Caco-2 (cell line): Measurements from ENCODE around the gene ATP2C1. TPM values are rescaled to one million over a fixed set of nuclear protein-coding genes. Genes with fewer than 3 reads are reported as not detected.
"Not testable (repeated sequence)": the region's sequence is repeated elsewhere in the genome, so short reads cannot be mapped to it uniquely, and the experiment has no call there.

Experiments
- BruUV-seq: library from RNA; stranded (reverse); fragments of 400-500 nt; replicated peaks from 2 replicates; lab custom pipeline; 2021; lab: Mats Ljungman, UMichigan
- CTCF ChIA-PET: fragments of 300-600 bp; sonication (Branson Sonifier 250); formaldehyde crosslinking; loops from one replicate; lab custom pipeline; 2022; ENCODE audit warnings: antibody characterized with exemption; lab: Charles Lee
- POLR2A ChIA-PET: fragments of 300-600 bp; sonication (Branson Sonifier 250); formaldehyde crosslinking; loops from one replicate; lab custom pipeline; 2022; ENCODE audit warnings: antibody characterized with exemption; lab: Charles Lee
- DNase-seq, 2 experiments: peaks; one replicate each; pipeline versions ENCODE4 v3.0.0 to v3.0.0-alpha.2; 2020 to 2022
- H3K27me3 ChIP-seq: replicated peaks from 2 replicates; pipeline ENCODE4 v1.6.0; 2011; ENCODE audit warnings: low read length; ENCODE audit not compliant: control insufficient read depth, insufficient read depth
- H3K36me3 ChIP-seq: 2 replicates; pipeline ENCODE4 v1.5.1; 2011; ENCODE audit warnings: low read length; ENCODE audit not compliant: control insufficient read depth, insufficient read depth
- H3K4me1 ChIP-seq: fragments of 250-450 bp; sonication (Bioruptor Pico); 2 replicates; pipeline ENCODE4 v1.5.1; 2020; ENCODE audit warnings: mild to moderate bottlenecking
- H3K4me3 ChIP-seq: 2 replicates; pipeline ENCODE4 v1.5.1; 2011; ENCODE audit warnings: low read depth, mild to moderate bottlenecking, control low read depth, low read length
- H3K9me3 ChIP-seq: fragments of 250-450 bp; sonication (Bioruptor Pico); 2 replicates; pipeline ENCODE4 v1.5.1; 2020; ENCODE audit warnings: mild to moderate bottlenecking, moderate library complexity
- H3K27ac Mint-ChIP-seq: one replicate; pipeline ENCODE4 v1.8.0; 2022; ENCODE audit warnings: mixed read lengths; ENCODE audit not compliant: unreplicated experiment
- H3K27me3 Mint-ChIP-seq: one replicate; pipeline ENCODE4 v1.8.0; 2022; ENCODE audit warnings: mixed read lengths; ENCODE audit not compliant: insufficient read depth, unreplicated experiment
- H3K36me3 Mint-ChIP-seq: one replicate; pipeline ENCODE4 v1.8.0; 2022; ENCODE audit warnings: mild to moderate bottlenecking, mixed read lengths; ENCODE audit not compliant: insufficient read depth, unreplicated experiment
- H3K4me1 Mint-ChIP-seq: one replicate; pipeline ENCODE4 v1.8.0; 2022; ENCODE audit warnings: low read depth, mixed read lengths; ENCODE audit not compliant: unreplicated experiment
- H3K4me3 Mint-ChIP-seq: one replicate; pipeline ENCODE4 v1.8.0; 2022; ENCODE audit warnings: mild to moderate bottlenecking, moderate library complexity, mixed read lengths; ENCODE audit not compliant: unreplicated experiment
- H3K9me3 Mint-ChIP-seq: one replicate; pipeline ENCODE4 v1.8.0; 2022; ENCODE audit warnings: mixed read lengths; ENCODE audit not compliant: unreplicated experiment
- intact Hi-C: fragments of 100-400 bp; cut with micrococcal nuclease; formaldehyde crosslinking; loops from one replicate; pipeline ENCODE4 v1.10.0; 2022; ENCODE audit not compliant: unreplicated experiment
- total RNA-seq: library from RNA; stranded (reverse); gene quantifications from 2 replicates; pipeline ENCODE4 v1.2.3, GENCODE V29; 2022
- TF ChIP-seq, protein P1 (sequence below), 2 experiments: fragments of 200-600 bp in 1 of 2; IDR thresholded peaks; 1 replicate in 1 of 2; 2 replicates in 1 of 2; pipeline versions ENCODE4 v1.5.1 to v1.8.0; 2011 to 2022; ENCODE audit warnings: antibody characterized with exemption in 1 of 2, control low read depth in 1 of 2, inconsistent platforms in 1 of 2, low read depth in 1 of 2, low read length in 1 of 2, mild to moderate bottlenecking in 1 of 2, moderate library complexity in 1 of 2; ENCODE audit not compliant: insufficient read depth in 1 of 2, severe bottlenecking in 1 of 2, unreplicated experiment in 1 of 2

ATP2C1 gene
- total RNA-seq, 1 experiment from 2014 or later, result 64.9 TPM

- CTCF ChIA-PET, result no interaction called here
- peak in 1 of 2 experiments; percentile 2 for DNase-seq
These were observed 36.4 kb upstream of the ATP2C1 start for GRCh38 chr3:130857336-130858026.

DNA sequence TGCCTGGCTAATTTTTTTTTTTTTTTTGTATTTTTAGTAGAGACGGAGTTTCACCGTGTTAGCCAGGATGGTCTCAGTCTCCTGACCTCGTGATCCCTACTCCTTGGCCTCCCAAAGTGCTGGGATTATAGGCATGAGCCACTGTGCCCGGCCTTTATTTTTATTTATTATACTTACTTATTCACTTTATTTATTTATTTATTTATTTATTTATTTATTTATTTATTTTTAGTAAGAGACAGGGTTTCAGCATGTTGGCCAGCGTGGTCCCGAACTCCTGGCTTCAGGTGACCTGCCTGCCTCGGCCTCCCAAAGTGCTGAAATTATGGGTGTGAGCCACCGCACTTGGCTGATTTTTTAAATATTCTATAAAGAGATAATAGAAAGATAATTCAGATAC lies 31.8 kb upstream of the ATP2C1 start:
- H3K4me3 ChIP-seq, intact Hi-C loops, H3K4me3 Mint-ChIP-seq, H3K36me3 ChIP-seq, DNase-seq, H3K4me1 ChIP-seq, BruUV-seq, POLR2A ChIA-PET, H3K27me3 ChIP-seq, H3K27ac Mint-ChIP-seq, H3K9me3 ChIP-seq, H3K9me3 Mint-ChIP-seq, H3K4me1 Mint-ChIP-seq, CTCF ChIA-PET, H3K27me3 Mint-ChIP-seq, H3K36me3 Mint-ChIP-seq: not testable (repeated sequence)

More at GRCh38 chr3:130857336-130858026, 36.4 kb upstream of the ATP2C1 start:
- no peaks in the 10 kb centered on the region for H3K4me1 Mint-ChIP-seq
- Histone ChIP-seq H3K4me1 (peaks cover 5% of the 10 kb centered on the region; the same call in 1 of the 2 replicates), H3K27me3 (no peaks in the 10 kb centered on the region), H3K9me3 (no peaks in the 10 kb centered on the region), H3K36me3 (no peaks in the 10 kb centered on the region), H3K4me3 (no peak overlapping the region)
- no peaks in the 10 kb centered on the region for H3K36me3 Mint-ChIP-seq
- no peak overlapping the region for H3K27ac Mint-ChIP-seq
- POLR2A ChIA-PET, result no interaction called here
- peaks cover 2% of the 10 kb centered on the region for H3K27me3 Mint-ChIP-seq
- no peak overlapping the region for H3K4me3 Mint-ChIP-seq
- BruUV-seq, result no TSS peak
- H3K9me3 Mint-ChIP-seq, result no peaks in the 10 kb centered on the region
- intact Hi-C loops, result no loop called here
- TF ChIP-seq, protein P1, sequence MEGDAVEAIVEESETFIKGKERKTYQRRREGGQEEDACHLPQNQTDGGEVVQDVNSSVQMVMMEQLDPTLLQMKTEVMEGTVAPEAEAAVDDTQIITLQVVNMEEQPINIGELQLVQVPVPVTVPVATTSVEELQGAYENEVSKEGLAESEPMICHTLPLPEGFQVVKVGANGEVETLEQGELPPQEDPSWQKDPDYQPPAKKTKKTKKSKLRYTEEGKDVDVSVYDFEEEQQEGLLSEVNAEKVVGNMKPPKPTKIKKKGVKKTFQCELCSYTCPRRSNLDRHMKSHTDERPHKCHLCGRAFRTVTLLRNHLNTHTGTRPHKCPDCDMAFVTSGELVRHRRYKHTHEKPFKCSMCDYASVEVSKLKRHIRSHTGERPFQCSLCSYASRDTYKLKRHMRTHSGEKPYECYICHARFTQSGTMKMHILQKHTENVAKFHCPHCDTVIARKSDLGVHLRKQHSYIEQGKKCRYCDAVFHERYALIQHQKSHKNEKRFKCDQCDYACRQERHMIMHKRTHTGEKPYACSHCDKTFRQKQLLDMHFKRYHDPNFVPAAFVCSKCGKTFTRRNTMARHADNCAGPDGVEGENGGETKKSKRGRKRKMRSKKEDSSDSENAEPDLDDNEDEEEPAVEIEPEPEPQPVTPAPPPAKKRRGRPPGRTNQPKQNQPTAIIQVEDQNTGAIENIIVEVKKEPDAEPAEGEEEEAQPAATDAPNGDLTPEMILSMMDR (IDR thresholded peaks at IDR 0.05; ENCODE audit: insufficient read depth in 1 of 2, low read depth in 1 of 2, low read length in 1 of 2, severe bottlenecking in 1 of 2, unreplicated experiment in 1 of 2), result no peak

DNA sequence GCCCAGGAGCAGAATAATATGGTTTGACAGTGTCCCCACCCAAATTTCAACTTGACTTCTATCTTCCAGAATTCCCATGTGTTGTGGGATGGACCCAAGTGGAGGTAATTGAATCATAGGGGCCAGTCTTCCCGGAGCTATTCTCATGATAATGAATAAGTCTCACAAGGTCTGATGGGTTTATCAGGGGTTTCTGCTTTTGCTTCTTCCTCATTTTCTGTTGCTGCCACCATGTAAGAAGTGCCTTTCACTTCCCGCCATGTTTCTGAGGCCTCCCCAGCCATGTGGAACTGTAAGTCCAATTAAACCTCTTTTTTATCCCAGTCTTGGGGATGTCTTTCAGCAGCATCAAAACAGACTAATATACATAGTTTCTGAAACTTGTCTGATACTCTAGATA lies 28.4 kb upstream of the ATP2C1 start:
- Mint-ChIP-seq H3K9me3 (peaks cover 6% of the 10 kb centered on the region), H3K36me3 (no peaks in the 10 kb centered on the region), H3K27me3 (no peaks in the 10 kb centered on the region), H3K4me3 (no peak overlapping the region), H3K27ac (no peak overlapping the region), H3K4me1 (no peaks in the 10 kb centered on the region)
- H3K9me3 ChIP-seq, result no peaks in the 10 kb centered on the region
- no TSS peak for BruUV-seq
- intact Hi-C loops, result no loop called here
- TF ChIP-seq, protein P1 (IDR thresholded peaks at IDR 0.05; ENCODE audit: insufficient read depth in 1 of 2, low read depth in 1 of 2, low read length in 1 of 2, severe bottlenecking in 1 of 2, unreplicated experiment in 1 of 2), result no peak
- no peaks in the 10 kb centered on the region for H3K36me3 ChIP-seq
- no peaks in the 10 kb centered on the region for H3K4me1 ChIP-seq
- ChIA-PET CTCF (no interaction called here), POLR2A (no interaction called here)
- no peaks in the 10 kb centered on the region for H3K27me3 ChIP-seq
- H3K4me3 ChIP-seq, result no peak overlapping the region
- no peak for DNase-seq
